ENCODE measurements around the gene KDM4B.

Gene KDM4B

DNA sequence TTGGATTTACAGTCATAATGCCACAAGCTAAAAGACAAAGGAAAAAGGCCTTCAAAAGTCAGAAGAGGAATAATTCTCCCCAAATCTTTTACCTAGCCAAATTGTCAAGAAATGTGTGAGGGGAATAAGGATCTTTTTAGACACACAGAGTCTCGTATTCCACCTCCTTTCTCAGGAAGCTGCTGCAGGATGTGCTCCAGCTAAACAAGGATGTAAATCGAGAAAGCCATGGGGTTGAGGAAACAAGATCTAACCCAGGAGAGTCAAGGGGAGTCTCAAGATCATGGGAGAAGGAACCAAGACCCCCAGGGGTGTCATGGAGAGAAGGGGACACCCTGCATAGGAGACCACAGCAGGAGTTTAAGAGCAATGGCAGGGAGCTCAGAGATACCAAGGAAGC is 147.4 kb downstream of the KDM4B start:
- DNase-seq (ENCODE audit: extremely low spot score) = no peak
- TF ChIP-seq ARNT (IDR thresholded peaks at IDR 0.05) (no peak), ZNF384 (IDR thresholded peaks at IDR 0.05) (no peak), BHLHE40 (IDR thresholded peaks at IDR 0.05; ENCODE audit: borderline replicate concordance) (no peak), ELF4 (IDR thresholded peaks at IDR 0.05) (no peak), CTBP1 (IDR thresholded peaks at IDR 0.05; ENCODE audit: borderline replicate concordance) (no peak), HDGF (IDR thresholded peaks at IDR 0.05; ENCODE audit: borderline replicate concordance) (no peak), SP1 (IDR thresholded peaks at IDR 0.05) (no peak), FOXM1 (IDR thresholded peaks at IDR 0.05; ENCODE audit: borderline replicate concordance) (no peak), TARDBP (IDR thresholded peaks at IDR 0.05) (no peak), LEF1 (IDR thresholded peaks at IDR 0.05; ENCODE audit: borderline replicate concordance) (no peak), NFRKB (IDR thresholded peaks at IDR 0.05) (no peak), L3MBTL2 (conservative IDR thresholded peaks at IDR 0.05) (no peak), SUZ12 (IDR thresholded peaks at IDR 0.05) (no peak)
- TF ChIP-seq, protein P1, sequence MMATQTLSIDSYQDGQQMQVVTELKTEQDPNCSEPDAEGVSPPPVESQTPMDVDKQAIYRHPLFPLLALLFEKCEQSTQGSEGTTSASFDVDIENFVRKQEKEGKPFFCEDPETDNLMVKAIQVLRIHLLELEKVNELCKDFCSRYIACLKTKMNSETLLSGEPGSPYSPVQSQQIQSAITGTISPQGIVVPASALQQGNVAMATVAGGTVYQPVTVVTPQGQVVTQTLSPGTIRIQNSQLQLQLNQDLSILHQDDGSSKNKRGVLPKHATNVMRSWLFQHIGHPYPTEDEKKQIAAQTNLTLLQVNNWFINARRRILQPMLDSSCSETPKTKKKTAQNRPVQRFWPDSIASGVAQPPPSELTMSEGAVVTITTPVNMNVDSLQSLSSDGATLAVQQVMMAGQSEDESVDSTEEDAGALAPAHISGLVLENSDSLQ (IDR thresholded peaks at IDR 0.05) = no peak
- CTCF ChIA-PET = no interaction called here
- POLR2A ChIA-PET = no interaction called here

DNA sequence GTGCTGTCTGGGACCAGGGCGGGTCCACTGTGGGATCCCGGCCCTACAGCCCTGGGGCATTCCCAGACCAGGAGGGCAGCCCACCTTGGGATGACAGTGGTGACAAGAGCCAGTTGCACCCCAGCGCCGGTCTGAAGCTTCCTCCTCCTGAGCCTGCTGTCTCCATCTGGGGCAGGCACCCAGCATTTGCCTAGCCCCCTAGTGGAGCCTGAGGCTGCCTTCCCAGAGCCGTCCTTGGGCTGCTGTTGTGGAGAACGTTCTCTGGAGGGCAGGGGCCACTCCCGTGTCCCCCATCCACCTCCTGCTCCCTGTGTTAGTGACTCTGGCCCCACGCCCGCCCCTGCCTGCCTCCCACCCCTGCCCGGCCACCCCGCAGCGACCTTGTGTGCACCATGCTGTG is 148.5 kb downstream of the KDM4B start:
- POLR2A ChIA-PET = no interaction called here
- TF ChIP-seq BHLHE40 (IDR thresholded peaks at IDR 0.05; ENCODE audit: borderline replicate concordance) (no peak), TARDBP (IDR thresholded peaks at IDR 0.05) (no peak), FOXK2 (IDR thresholded peaks at IDR 0.05) (no peak), LEF1 (IDR thresholded peaks at IDR 0.05; ENCODE audit: borderline replicate concordance) (no peak), CTBP1 (IDR thresholded peaks at IDR 0.05; ENCODE audit: borderline replicate concordance) (no peak), ARNT (IDR thresholded peaks at IDR 0.05) (no peak), NFRKB (IDR thresholded peaks at IDR 0.05) (no peak), ELF4 (IDR thresholded peaks at IDR 0.05) (no peak), SP1 (IDR thresholded peaks at IDR 0.05) (no peak), SUZ12 (IDR thresholded peaks at IDR 0.05) (no peak), L3MBTL2 (conservative IDR thresholded peaks at IDR 0.05) (no peak), FOXA1 (IDR thresholded peaks at IDR 0.05) (no peak), HDGF (IDR thresholded peaks at IDR 0.05; ENCODE audit: borderline replicate concordance) (no peak), ZNF384 (IDR thresholded peaks at IDR 0.05) (no peak), FOXM1 (IDR thresholded peaks at IDR 0.05; ENCODE audit: borderline replicate concordance) (no peak)
- TF ChIP-seq, protein P1 (IDR thresholded peaks at IDR 0.05) = no peak
- no peak for DNase-seq (ENCODE audit: extremely low spot score)
- CTCF ChIA-PET = no interaction called here

DNA sequence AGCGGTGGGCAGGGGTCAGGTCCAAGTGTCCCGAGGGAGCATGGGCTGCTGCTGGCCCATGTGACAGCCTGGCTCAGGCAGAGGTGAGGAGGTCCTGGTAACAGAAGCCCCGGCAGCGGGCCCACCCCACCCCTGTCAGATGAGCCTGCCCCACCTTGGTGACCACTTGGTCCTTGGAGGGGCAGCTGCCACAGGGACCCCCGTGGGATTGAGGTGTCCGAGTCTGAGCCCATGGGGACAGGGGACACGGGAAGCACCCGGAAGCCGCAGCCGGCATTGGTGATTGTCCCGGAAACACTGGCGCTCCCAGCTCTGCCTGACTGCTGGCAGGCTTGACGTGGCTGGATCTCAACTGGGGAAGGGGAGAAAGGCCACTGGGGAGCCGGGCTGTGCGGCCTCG is 149.1 kb downstream of the KDM4B start:
- TF ChIP-seq, protein P1 (IDR thresholded peaks at IDR 0.05) = no peak
- TF ChIP-seq SP1 (IDR thresholded peaks at IDR 0.05) (no peak), LEF1 (IDR thresholded peaks at IDR 0.05; ENCODE audit: borderline replicate concordance) (no peak), NFRKB (IDR thresholded peaks at IDR 0.05) (no peak), FOXA1 (IDR thresholded peaks at IDR 0.05) (no peak), FOXK2 (IDR thresholded peaks at IDR 0.05) (no peak), ELF4 (IDR thresholded peaks at IDR 0.05) (no peak), SUZ12 (IDR thresholded peaks at IDR 0.05) (no peak), ZNF384 (IDR thresholded peaks at IDR 0.05) (no peak), FOXM1 (IDR thresholded peaks at IDR 0.05; ENCODE audit: borderline replicate concordance) (no peak), TARDBP (IDR thresholded peaks at IDR 0.05) (no peak), L3MBTL2 (conservative IDR thresholded peaks at IDR 0.05) (no peak), BHLHE40 (IDR thresholded peaks at IDR 0.05; ENCODE audit: borderline replicate concordance) (no peak), ARNT (IDR thresholded peaks at IDR 0.05) (no peak), CTBP1 (IDR thresholded peaks at IDR 0.05; ENCODE audit: borderline replicate concordance) (no peak), HDGF (IDR thresholded peaks at IDR 0.05; ENCODE audit: borderline replicate concordance) (no peak)
- ChIA-PET CTCF (no interaction called here), POLR2A (no interaction called here)
- DNase-seq (ENCODE audit: extremely low spot score) = no peak

DNA sequence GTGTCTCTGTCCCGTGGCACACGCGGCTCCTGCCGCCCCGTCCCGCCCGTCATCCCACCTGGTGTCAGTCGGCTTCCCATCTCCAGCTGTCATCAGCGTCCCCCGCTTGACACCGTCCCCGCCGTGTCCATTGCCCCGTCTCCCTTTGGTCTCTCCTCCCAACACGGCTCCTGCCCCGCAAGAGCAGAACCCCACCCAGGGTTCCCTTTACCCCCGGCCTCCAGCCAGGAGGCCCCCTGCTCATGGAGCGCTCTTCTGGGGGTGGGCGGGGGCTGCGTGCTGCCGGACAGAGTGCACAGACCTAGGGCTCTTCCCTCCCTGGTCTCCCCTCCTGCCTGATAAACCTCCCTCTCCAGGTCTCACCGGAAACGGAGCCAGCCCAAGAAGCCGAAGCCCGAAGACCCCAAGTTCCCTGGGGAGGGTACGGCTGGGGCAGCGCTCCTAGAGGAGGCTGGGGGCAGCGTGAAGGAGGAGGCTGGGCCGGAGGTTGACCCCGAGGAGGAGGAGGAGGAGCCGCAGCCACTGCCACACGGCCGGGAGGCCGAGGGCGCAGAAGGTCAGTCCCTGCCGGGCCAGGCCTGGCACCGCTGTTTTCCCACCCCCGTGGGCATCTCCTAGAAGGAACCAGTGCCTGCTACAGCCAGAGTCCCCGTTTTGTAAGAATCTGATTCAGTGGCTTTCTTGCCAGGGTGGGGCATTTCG is 150.5 kb downstream of the KDM4B start:
- CTCF ChIA-PET = no interaction called here
- POLR2A ChIA-PET = no interaction called here
- TF ChIP-seq SUZ12 (IDR thresholded peaks at IDR 0.05) = no peak
- DNase-seq (ENCODE audit: extremely low spot score) = no peak

DNA sequence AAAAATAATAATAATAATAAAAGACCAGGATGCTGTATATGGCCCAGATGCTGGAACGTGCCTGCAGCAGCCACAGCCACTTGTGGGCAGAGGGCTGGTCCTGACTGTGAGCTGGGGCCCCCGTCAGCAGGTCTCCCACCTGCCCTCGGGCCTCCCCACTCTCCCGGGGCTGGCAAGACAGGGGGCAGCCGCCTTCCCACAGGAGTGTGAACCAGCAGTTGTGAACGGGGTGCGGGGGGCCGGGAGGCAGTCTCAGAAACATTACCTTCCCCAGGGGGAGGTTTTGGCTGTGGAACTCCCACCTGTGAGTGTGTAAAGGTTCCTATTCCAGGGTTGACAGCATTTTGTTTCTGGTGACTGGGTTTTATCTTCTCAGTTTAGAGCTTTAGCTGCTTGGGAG is 151.4 kb downstream of the KDM4B start:
- POLR2A ChIA-PET = no interaction called here

DNA sequence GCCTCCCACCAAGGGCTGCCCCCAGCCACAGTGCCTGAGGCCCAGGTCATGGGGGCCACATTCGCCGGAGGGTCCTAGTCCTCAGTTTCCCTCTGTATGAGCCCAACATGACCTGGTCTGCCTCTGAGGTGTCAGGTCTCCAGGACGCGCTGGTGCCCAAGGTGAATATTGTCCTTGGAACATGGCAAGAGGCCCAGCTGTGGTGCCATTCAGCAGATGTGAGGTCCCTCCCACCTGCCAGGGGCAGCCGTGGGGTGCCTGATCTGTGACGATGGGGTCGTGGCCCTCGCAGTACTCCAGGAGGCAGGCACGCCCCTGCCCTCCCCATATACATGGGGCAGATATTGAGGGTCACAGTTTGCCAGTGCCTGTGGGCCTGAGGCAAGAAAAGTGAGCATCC is 151.9 kb downstream of the KDM4B start:
- DNase-seq (ENCODE audit: extremely low spot score) = no peak
- POLR2A ChIA-PET = no interaction called here
- CTCF ChIA-PET = no interaction called here
- no peak for TF ChIP-seq FOXA1 (IDR thresholded peaks at IDR 0.05)
- TF ChIP-seq LEF1 (IDR thresholded peaks at IDR 0.05; ENCODE audit: borderline replicate concordance) = no peak
- TF ChIP-seq, protein P1 (IDR thresholded peaks at IDR 0.05) = no peak
- no peak for TF ChIP-seq HDGF (IDR thresholded peaks at IDR 0.05; ENCODE audit: borderline replicate concordance)
- TF ChIP-seq SP1 (IDR thresholded peaks at IDR 0.05) = no peak
- no peak for TF ChIP-seq ARNT (IDR thresholded peaks at IDR 0.05)
- TF ChIP-seq ZNF384 (IDR thresholded peaks at IDR 0.05) = no peak
- TF ChIP-seq L3MBTL2 (conservative IDR thresholded peaks at IDR 0.05) = no peak
- no peak for TF ChIP-seq NFRKB (IDR thresholded peaks at IDR 0.05)
- TF ChIP-seq BHLHE40 (IDR thresholded peaks at IDR 0.05; ENCODE audit: borderline replicate concordance) = no peak
- TF ChIP-seq CTBP1 (IDR thresholded peaks at IDR 0.05; ENCODE audit: borderline replicate concordance) = no peak
- TF ChIP-seq ELF4 (IDR thresholded peaks at IDR 0.05) = no peak
- TF ChIP-seq TARDBP (IDR thresholded peaks at IDR 0.05) = no peak
- no peak for TF ChIP-seq SUZ12 (IDR thresholded peaks at IDR 0.05)
- TF ChIP-seq FOXM1 (IDR thresholded peaks at IDR 0.05; ENCODE audit: borderline replicate concordance) = no peak

More for the DNA sequence above, 151.4 kb downstream of the KDM4B start:
- TF ChIP-seq FOXK2 (IDR thresholded peaks at IDR 0.05) = no peak
- TF ChIP-seq NFRKB (IDR thresholded peaks at IDR 0.05) = no peak
- no peak for TF ChIP-seq ARNT (IDR thresholded peaks at IDR 0.05)
- no peak for TF ChIP-seq ZNF384 (IDR thresholded peaks at IDR 0.05)
- TF ChIP-seq L3MBTL2 (conservative IDR thresholded peaks at IDR 0.05) = no peak
- TF ChIP-seq LEF1 (IDR thresholded peaks at IDR 0.05; ENCODE audit: borderline replicate concordance) = no peak
- no peak for TF ChIP-seq TARDBP (IDR thresholded peaks at IDR 0.05)
- CTCF ChIA-PET = no interaction called here
- no peak for DNase-seq (ENCODE audit: extremely low spot score)
